H9 (cell line): ENCODE results near the gene UNCX. TPM values are rescaled to one million over a fixed set of nuclear protein-coding genes. Genes with fewer than 3 reads are reported as not detected.

Source experiments
- DNase-seq: peaks from one replicate; pipeline ENCODE4 v3.0.0-alpha.2; 2017
- H2AFZ ChIP-seq: one replicate; pipeline ENCODE4 v1.6.1; 2013; ENCODE audit warnings: mild to moderate bottlenecking, low read length, control low read depth, moderate library complexity
- H2AK5ac ChIP-seq: 2 replicates; pipeline ENCODE4 v1.6.1; 2013; ENCODE audit warnings: low read length, control low read depth, mixed read lengths; ENCODE audit not compliant: insufficient read length
- H2BK120ac ChIP-seq: one replicate; pipeline ENCODE4 v1.6.1; 2013; ENCODE audit warnings: low read depth, mild to moderate bottlenecking, low read length, control low read depth, inconsistent platforms; ENCODE audit not compliant: poor library complexity, severe bottlenecking
- H2BK12ac ChIP-seq: 2 replicates; pipeline ENCODE4 v1.6.1; 2013; ENCODE audit warnings: low read length, control low read depth, mixed read lengths, low read depth; ENCODE audit not compliant: insufficient read length
- H2BK15ac ChIP-seq: 2 replicates; pipeline ENCODE4 v1.6.1; 2013; ENCODE audit warnings: low read depth, low read length, control low read depth
- H2BK20ac ChIP-seq: one replicate; pipeline ENCODE4 v1.6.1; 2013; ENCODE audit warnings: low read depth, mild to moderate bottlenecking, low read length, control low read depth, inconsistent platforms; ENCODE audit not compliant: poor library complexity, severe bottlenecking
- H2BK5ac ChIP-seq: 2 replicates; pipeline ENCODE4 v1.6.1; 2013; ENCODE audit warnings: low read length, control low read depth, mixed read lengths; ENCODE audit not compliant: insufficient read length
- H3K14ac ChIP-seq: 2 replicates; pipeline ENCODE4 v1.6.1; 2013; ENCODE audit warnings: low read length, control low read depth; ENCODE audit not compliant: insufficient read depth
- H3K18ac ChIP-seq: 2 replicates; pipeline ENCODE4 v1.6.1; 2013; ENCODE audit warnings: low read depth, mild to moderate bottlenecking, mixed read lengths, low read length, control low read depth; ENCODE audit not compliant: insufficient read length
- H3K23ac ChIP-seq: 2 replicates; pipeline ENCODE4 v1.6.1; 2013; ENCODE audit warnings: low read length, control low read depth, mixed read lengths, low read depth; ENCODE audit not compliant: insufficient read length
- H3K23me2 ChIP-seq: 2 replicates; pipeline ENCODE4 v1.6.1; 2013; ENCODE audit warnings: low read depth, mild to moderate bottlenecking, mixed read lengths, low read length, control low read depth; ENCODE audit not compliant: insufficient read length, poor library complexity, severe bottlenecking
- H3K27ac ChIP-seq: 2 replicates; pipeline ENCODE4 v1.5.1; 2013; ENCODE audit warnings: low read length, control low read depth, mixed read lengths, low read depth; ENCODE audit not compliant: insufficient read length
- H3K27me3 ChIP-seq: 2 replicates; pipeline ENCODE4 v1.6.1; 2013; ENCODE audit warnings: low read length, control low read depth, inconsistent platforms; ENCODE audit not compliant: insufficient read depth
- H3K4ac ChIP-seq: 2 replicates; pipeline ENCODE4 v1.6.1; 2013; ENCODE audit warnings: low read depth, mild to moderate bottlenecking, control low read depth, inconsistent platforms, low read length, moderate library complexity
- H3K4me1 ChIP-seq: 2 replicates; pipeline ENCODE4 v1.6.1; 2013; ENCODE audit warnings: low read length, control low read depth, inconsistent platforms; ENCODE audit not compliant: insufficient read depth
- H3K4me2 ChIP-seq: 2 replicates; pipeline ENCODE4 v1.6.1; 2013; ENCODE audit warnings: low read length, control low read depth, mixed read lengths; ENCODE audit not compliant: insufficient read length, insufficient read depth
- H3K56ac ChIP-seq: 2 replicates; pipeline ENCODE4 v1.6.1; 2013; ENCODE audit warnings: low read depth, mild to moderate bottlenecking, mixed read lengths, low read length, control low read depth; ENCODE audit not compliant: insufficient read length
- H3K79me1 ChIP-seq: 2 replicates; pipeline ENCODE4 v1.6.1; 2013; ENCODE audit warnings: low read depth, mild to moderate bottlenecking, moderate library complexity, low read length, control low read depth, inconsistent platforms; ENCODE audit not compliant: insufficient read depth, poor library complexity, severe bottlenecking
- H3K79me2 ChIP-seq: 2 replicates; pipeline ENCODE4 v1.6.1; 2013; ENCODE audit warnings: low read length, control low read depth, inconsistent platforms; ENCODE audit not compliant: insufficient read depth
- H3K9ac ChIP-seq: 2 replicates; pipeline ENCODE4 v1.6.1; 2013; ENCODE audit warnings: low read length, control low read depth, mixed read lengths; ENCODE audit not compliant: insufficient read length; ENCODE audit errors: extremely low read depth
- H3K9me3 ChIP-seq: one replicate; pipeline ENCODE4 v1.6.1; 2013; ENCODE audit warnings: low read depth, low read length, inconsistent platforms; ENCODE audit not compliant: control insufficient read depth
- H3T11ph ChIP-seq: one replicate; pipeline ENCODE4 v1.6.1; 2013; ENCODE audit warnings: mild to moderate bottlenecking, low read length, control low read depth, inconsistent platforms
- H4K20me1 ChIP-seq: one replicate; pipeline ENCODE4 v1.6.1; 2013; ENCODE audit not compliant: control insufficient read depth, insufficient read length, insufficient read depth
- H4K5ac ChIP-seq: 2 replicates; pipeline ENCODE4 v1.6.1; 2013; ENCODE audit warnings: low read depth, mild to moderate bottlenecking, mixed read lengths, low read length, control low read depth; ENCODE audit not compliant: insufficient read length
- H4K8ac ChIP-seq: replicated peaks from 2 replicates; pipeline ENCODE4 v1.6.1; 2013; ENCODE audit warnings: low read length, control low read depth, mixed read lengths, low read depth; ENCODE audit not compliant: insufficient read length
- H4K91ac ChIP-seq: 2 replicates; pipeline ENCODE4 v1.6.1; 2013; ENCODE audit warnings: low read depth, mild to moderate bottlenecking, moderate library complexity, mixed read lengths, low read length, control low read depth; ENCODE audit not compliant: insufficient read length
- H3K27ac Mint-ChIP-seq, 3 experiments: 2 replicates in 2 of 3; 3 replicates in 1 of 3; pipeline ENCODE4 v1.8.0; 2020 to 2021; ENCODE audit warnings: mixed read lengths in 3 of 3, mild to moderate bottlenecking in 1 of 3, moderate library complexity in 1 of 3
- H3K27me3 Mint-ChIP-seq: 2 replicates; pipeline ENCODE4 v1.8.0; 2021; ENCODE audit warnings: low read depth, mild to moderate bottlenecking, moderate library complexity, mixed read lengths
- H3K36me3 Mint-ChIP-seq, 3 experiments: 2 replicates in 2 of 3; 3 replicates in 1 of 3; pipeline ENCODE4 v1.8.0; 2020 to 2021; ENCODE audit warnings: low read depth in 3 of 3, mixed read lengths in 3 of 3; ENCODE audit not compliant: insufficient read depth in 1 of 3
- H3K4me1 Mint-ChIP-seq, 2 experiments: 2 replicates each; pipeline ENCODE4 v1.8.0; 2020; ENCODE audit warnings: mixed read lengths in 2 of 2
- H3K4me3 Mint-ChIP-seq, 2 experiments: 2 replicates in 1 of 2; 3 replicates in 1 of 2; pipeline ENCODE4 v1.8.0; 2020 to 2021; ENCODE audit warnings: mild to moderate bottlenecking in 2 of 2, mixed read lengths in 2 of 2, moderate library complexity in 1 of 2
- H3K9me3 Mint-ChIP-seq, 2 experiments: 2 replicates in 1 of 2; 3 replicates in 1 of 2; pipeline ENCODE4 v1.8.0; 2020; ENCODE audit warnings: mild to moderate bottlenecking in 2 of 2, mixed read lengths in 2 of 2, moderate library complexity in 1 of 2
- CTCF ChIP-seq: fragments of 200-600 bp; sonication (generic); conservative IDR thresholded peaks from 3 replicates; pipeline ENCODE4 v1.8.0; 2021; ENCODE audit warnings: antibody characterized with exemption, mild to moderate bottlenecking
- WGBS: extraction: QIAGEN DNeasy Blood & Tissue Kit; methylation state at CpG from one replicate; pipeline ENCODE4 v1.1.7; 2013; ENCODE audit warnings: missing lambda C conversion rate, low lambda C conversion rate, mixed read lengths; ENCODE audit not compliant: insufficient read length; ENCODE audit errors: extremely low coverage; 5-methylcytosine and 5-hydroxymethylcytosine counted together
- total RNA-seq: library from RNA; stranded (reverse); gene quantifications from 2 replicates; pipeline ENCODE4 v1.2.1, GENCODE V29; 2021

UNCX gene
- total RNA-seq, 1 experiment from 2014 or later = not detected

- Histone ChIP-seq H2BK5ac (no peak overlapping the region), H4K8ac (no peak overlapping the region), H3K79me1 (no peaks in the 10 kb centered on the region), H3K23me2 (no peaks in the 10 kb centered on the region), H2BK120ac (no peak overlapping the region), H4K91ac (no peak overlapping the region), H3T11ph (no peak overlapping the region), H4K5ac (no peak overlapping the region), H4K20me1 (no peaks in the 10 kb centered on the region), H3K9me3 (no peaks in the 10 kb centered on the region), H3K27me3 (peaks cover 71% of the 10 kb centered on the region), H3K56ac (no peak overlapping the region), H2BK15ac (no peak overlapping the region), H3K23ac (no peak overlapping the region), H2BK20ac (no peak overlapping the region), H3K4ac (no peak overlapping the region), H3K4me2 (no peak overlapping the region), H3K18ac (no peak overlapping the region), H2AK5ac (no peak overlapping the region), H3K4me1 (no peaks in the 10 kb centered on the region; the same call in 1 of the 2 replicates), H2BK12ac (no peak overlapping the region), H3K9ac (no peak overlapping the region), H3K27ac (no peak overlapping the region), H3K14ac (no peak overlapping the region), H3K79me2 (no peaks in the 10 kb centered on the region), H2AFZ (no peak overlapping the region)
- peaks cover 7 to 32% of the 10 kb centered on the region in 2 experiments for H3K4me1 Mint-ChIP-seq
- no peak overlapping the region for H3K4me3 Mint-ChIP-seq
- peaks cover 0 to 1% (median 0%) of the 10 kb centered on the region in 3 experiments; a peak in 1 of 7 replicates for H3K36me3 Mint-ChIP-seq
- no CpG with 5 or more reads among the region's 68 CpGs for WGBS
- no peak for DNase-seq
- H3K27me3 Mint-ChIP-seq = peaks cover 91% of the 10 kb centered on the region
- peaks cover 0 to 3% of the 10 kb centered on the region in 2 experiments; a peak in 3 of 5 replicates for H3K9me3 Mint-ChIP-seq
- TF ChIP-seq CTCF = no peak
- no peak overlapping the region for H3K27ac Mint-ChIP-seq
These were observed 14.3 kb downstream of the UNCX start for GRCh38 chr7:1246871-1247526.
